Omental fat pad (tissue), 4 donors: Measurements from ENCODE around the gene MAMDC4. TPM values are rescaled to one million over a fixed set of nuclear protein-coding genes. Genes with fewer than 3 reads are reported as not detected.
"Not testable (repeated sequence)": the region's sequence is repeated elsewhere in the genome, so short reads cannot be mapped to it uniquely, and the experiment has no call there.

Experiments used
- ATAC-seq: fragments of 150-250 bp; one replicate; pipeline ENCODE4 v1.9.1; 2016; ENCODE audit warnings: mild to moderate bottlenecking, moderate library complexity; ENCODE audit not compliant: low FRiP score
- DNase-seq: peaks from one replicate; pipeline ENCODE4 v3.0.0-alpha.2; 2019; ENCODE audit warnings: low spot score
- CTCF ChIP-seq, 3 donors: fragments of 450-650 bp; IDR thresholded peaks; one replicate each; pipeline ENCODE4 v1.5.1; 2016 to 2017; ENCODE audit warnings: antibody characterized with exemption in 3 of 3, mild to moderate bottlenecking in 3 of 3, moderate library complexity in 2 of 3
- total RNA-seq, 4 donors: library from RNA; depleted of rRNA; stranded (reverse); fragments of >200 nt; gene quantifications; one replicate each; pipeline ENCODE4 v1.1.0, GENCODE V29; 2016

The MAMDC4 gene
- total RNA-seq, 4 donors from 2014 or later, result 1.4 to 3.9 (median 1.7) TPM

- no peak for DNase-seq
- ATAC-seq, result no peak
- TF ChIP-seq CTCF (IDR thresholded peaks at IDR 0.05), result no peak
These were observed 11.6 kb downstream of the MAMDC4 start for GRCh38 chr9:136863623-136864273.

- no peak for ATAC-seq
- TF ChIP-seq CTCF (IDR thresholded peaks at IDR 0.05), result no peak
- no peak for DNase-seq
These were observed 13.1 kb downstream of the MAMDC4 start for GRCh38 chr9:136865041-136865767.

- no peak for ATAC-seq
- no peak for TF ChIP-seq CTCF (IDR thresholded peaks at IDR 0.05)
- DNase-seq, result no peak
These were observed 13.6 kb downstream of the MAMDC4 start for GRCh38 chr9:136865768-136866103.

GRCh38 chr9:136866898-136867421, 14.8 kb downstream of the MAMDC4 start:
- DNase-seq, ATAC-seq: not testable (repeated sequence)

- ATAC-seq (no peak), DNase-seq (no peak)
- no peak for TF ChIP-seq CTCF (IDR thresholded peaks at IDR 0.05)
These were observed 15.3 kb downstream of the MAMDC4 start for GRCh38 chr9:136867480-136867879.

- no peak for TF ChIP-seq CTCF (IDR thresholded peaks at IDR 0.05)
- no peak for DNase-seq
- no peak for ATAC-seq
These were observed 15.8 kb downstream of the MAMDC4 start for GRCh38 chr9:136867917-136868316.

GRCh38 chr9:136868644-136869043, 16.5 kb downstream of the MAMDC4 start:
- no peak for ATAC-seq
- TF ChIP-seq CTCF (IDR thresholded peaks at IDR 0.05), result no peak

GRCh38 chr9:136869611-136870010, 17.5 kb downstream of the MAMDC4 start:
- ATAC-seq, DNase-seq: not testable (repeated sequence)

More at GRCh38 chr9:136868644-136869043, 16.5 kb downstream of the MAMDC4 start:
- DNase-seq, result no peak
